GM12801 (cell line): Measurements from ENCODE around the gene RET.

Source experiments
- CTCF ChIP-seq: IDR thresholded peaks from one replicate; pipeline ENCODE4 v1.5.1; 2011; ENCODE audit warnings: control low read depth; ENCODE audit not compliant: insufficient read length; ENCODE audit errors: extremely low read depth

The RET gene

GRCh38 chr10:43117777-43118583 lies 41.1 kb downstream of the RET start:
- TF ChIP-seq CTCF, result no peak

GRCh38 chr10:43118631-43119415 lies 42.0 kb downstream of the RET start:
- TF ChIP-seq CTCF, result no peak

- TF ChIP-seq CTCF, result no peak
These were observed 42.7 kb downstream of the RET start for GRCh38 chr10:43119416-43120115.

- no peak for TF ChIP-seq CTCF
These were observed 43.5 kb downstream of the RET start for GRCh38 chr10:43120116-43120928.

- no peak for TF ChIP-seq CTCF
These were observed 44.1 kb downstream of the RET start for GRCh38 chr10:43120929-43121314.

GRCh38 chr10:43121444-43121843 lies 44.6 kb downstream of the RET start:
- no peak for TF ChIP-seq CTCF
